Heart right ventricle (tissue), 16 donors: Measurements from ENCODE around the gene PTBP3. TPM values are rescaled to one million over a fixed set of nuclear protein-coding genes. Genes with fewer than 3 reads are reported as not detected.

Source experiments
- ATAC-seq, 8 donors: fragments of 200-7000 bp; cut with Tn5 transposase; one replicate each; pipeline ENCODE4 v1.9.1; 2020; ENCODE audit warnings: mild to moderate bottlenecking in 8 of 8, moderate library complexity in 8 of 8, moderate number of reproducible peaks in 1 of 8
- DNase-seq, 2 donors: peaks; one replicate each; pipeline ENCODE4 v3.0.0-alpha.2; 2020
- H3K27ac ChIP-seq, 10 donors: fragments of 200-600 bp; sonication (generic) in 2 of 10; one replicate each; pipeline versions ENCODE4 v1.5.0 to v1.8.0; 2020 to 2022; ENCODE audit warnings: mild to moderate bottlenecking in 3 of 10
- H3K27me3 ChIP-seq, 7 donors: fragments of 200-600 bp; one replicate each; pipeline ENCODE4 v1.8.0; 2021 to 2022; ENCODE audit warnings: mild to moderate bottlenecking in 2 of 7
- H3K36me3 ChIP-seq, 9 donors: fragments of 200-600 bp; sonication (generic) in 1 of 9; one replicate each; pipeline versions ENCODE4 v1.5.0 to v1.8.0; 2020 to 2022; ENCODE audit warnings: mild to moderate bottlenecking in 2 of 9
- H3K4me1 ChIP-seq, 9 donors: fragments of 200-600 bp; sonication (generic) in 1 of 9; one replicate each; pipeline versions ENCODE4 v1.5.0 to v1.8.0; 2020 to 2022; ENCODE audit warnings: mild to moderate bottlenecking in 4 of 9
- H3K4me3 ChIP-seq, 10 donors: fragments of 200-600 bp; sonication (generic) in 2 of 10; one replicate each; pipeline versions ENCODE4 v1.5.0 to v1.8.0; 2020 to 2022; ENCODE audit warnings: mild to moderate bottlenecking in 7 of 10, moderate library complexity in 2 of 10
- H3K9me3 ChIP-seq, 11 donors: fragments of 200-600 bp in 10 of 11; sonication (generic) in 2 of 11; one replicate each; pipeline versions ENCODE4 v1.5.0 to v1.8.0; 2013 to 2022; ENCODE audit warnings: mild to moderate bottlenecking in 2 of 11, control low read depth in 1 of 11, moderate library complexity in 1 of 11
- CTCF ChIP-seq, 9 donors: fragments of 200-600 bp; sonication (generic) in 2 of 9; IDR thresholded peaks; one replicate each; pipeline versions ENCODE4 v1.5.0 to v1.8.0; 2021 to 2022; ENCODE audit warnings: antibody characterized with exemption in 9 of 9, mild to moderate bottlenecking in 5 of 9, moderate library complexity in 1 of 9
- WGBS, 2 donors: extraction: QIAGEN DNeasy Blood & Tissue Kit; methylation state at CpG; one replicate each; pipeline ENCODE4 v1.1.7; 2013; ENCODE audit warnings: inconsistent platforms in 1 of 2; 5-methylcytosine and 5-hydroxymethylcytosine counted together
- intact Hi-C, 10 donors: fragments of 100-400 bp; cut with DNase I; formaldehyde crosslinking; loops; one replicate each; pipeline versions ENCODE4 v1.11.1 to v1.14.2; 2022
- polyA plus RNA-seq, 2 donors: library from polyadenylated mRNA; stranded (reverse); fragments of 200-250 nt; gene quantifications; one replicate each; pipeline ENCODE4 v1.2.3, GENCODE V29; 2013
- total RNA-seq, 10 donors: library from RNA; stranded (reverse); fragmentation: NEBNext Ultra II Directional in 3 of 10; extraction: Animal tissue kit (Norgen Biotek cat#: 25700) in 3 of 10; gene quantifications; one replicate each; pipeline versions ENCODE4 v1.2.1 to v1.2.4, GENCODE V29; 2021 to 2023
- donor health status: Arrhythmogenic right ventricular cardiomyopathy.
- donor health status: ischemic (EF 13 %, LVEDD 7.1; RV severe dilation, severe dysfunction).
- donor health status: healthy with polysubstance abuse.
- donor health status: DM: no; HTN: yes; CAD: no.
- donor health status: DM: no; HTN: no; CAD: no.
- donor health status: ischemic (EF 25% LVEDD 6.9; RV normal size, moderate dysfunction).
- donor health status: ischemic (EF 25% LVEDD 5.7; RV mildly dilated, moderate dysfunction).
- donor health status: healthy.
- donor health status: DM: yes; HTN: yes; CAD: no.
- donor health status: Ischemic cardiomyopathy.
- donor health status: ischemic (EF 35%, LVEDD 5.7; RV mildly dilated, moderate dysfunction).
- donor health status: nonischemic (EF 11% LVEDD 7.7; RV severe dilation, severe dysfunction).
- donor health status: DM: yes; HTN: yes; CAD: no.
- donor health status: PGD.
- donor health status: ischemic (EF 29% LVEDD 5.4; RV normal size, mild dysfunction).
- donor health status: nonischemic (EF 23%, LVEDD 6.1; RV moderate dilation, normal function).

Gene PTBP3
- total and polyA plus RNA-seq, 12 donors: 3.7 to 35.5 (median 15.7) TPM

DNA sequence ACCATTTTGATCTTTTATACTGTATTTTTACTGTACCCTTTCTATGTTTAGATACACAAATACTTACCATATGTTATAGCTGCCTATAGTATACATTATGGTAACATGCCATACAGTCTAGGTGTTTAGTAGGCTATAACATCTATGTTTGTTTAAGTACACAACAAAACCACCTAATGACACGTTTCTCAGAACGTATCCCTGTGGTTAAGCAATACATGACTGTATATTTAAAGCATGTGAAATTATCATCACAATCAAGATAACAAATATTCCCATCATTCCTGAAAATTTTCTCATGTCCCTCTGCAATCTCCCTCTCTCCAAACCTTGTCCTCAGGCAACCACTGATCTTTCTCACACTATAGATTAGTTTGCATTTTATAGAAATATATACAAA, 91.9 kb downstream of the PTBP3 start:
- no peak for TF ChIP-seq CTCF (IDR thresholded peaks at IDR 0.05)
- ATAC-seq (no peak), DNase-seq (no peak)
- Histone ChIP-seq H3K9me3 (peaks cover 0 to 9% (median 0%) of the 10 kb centered on the region in 11 donors), H3K27ac (no peak overlapping the region), H3K36me3 (peaks cover 0 to 53% (median 0%) of the 10 kb centered on the region in 9 donors), H3K27me3 (no peaks in the 10 kb centered on the region), H3K4me3 (no peak overlapping the region), H3K4me1 (peaks cover 0 to 3% (median 0%) of the 10 kb centered on the region in 9 donors)
- 88 to 92% methylated on average over 2 of the region's 2 CpGs for WGBS, 2 donors
- intact Hi-C loops: loop anchor here in 1 of 10 donors (10.0 kb wide), 1 partner anchor 63 kb away; no protein-coding TSS in a partner anchor

DNA sequence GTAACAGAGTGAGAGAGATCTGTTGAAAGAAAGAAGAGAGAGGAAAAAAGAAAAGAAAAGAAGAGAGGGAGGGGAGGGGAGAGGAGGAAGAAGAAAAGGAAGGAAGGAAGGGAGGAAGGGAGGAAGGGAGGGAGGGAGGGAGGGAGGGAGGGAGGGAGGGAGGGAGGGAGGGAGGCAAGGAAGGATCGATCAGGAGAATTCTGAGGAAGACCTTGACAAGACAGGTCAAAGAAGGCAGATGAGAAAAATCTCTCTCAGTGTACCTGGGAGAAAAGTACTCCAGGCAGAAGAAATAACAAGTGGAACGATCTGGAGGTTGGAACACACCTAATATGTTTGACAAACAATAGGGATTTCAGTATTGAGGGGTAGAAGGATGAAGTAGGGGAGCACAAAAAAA, 93.7 kb downstream of the PTBP3 start:
- intact Hi-C loops: loop anchor here in 1 of 10 donors (10.0 kb wide), 1 partner anchor 65 kb away; no protein-coding TSS in a partner anchor
- H3K9me3 ChIP-seq: peaks cover 0 to 9% (median 0%) of the 10 kb centered on the region in 11 donors
- WGBS, 2 donors: 76 to 83% methylated on average over 2 of the region's 2 CpGs
- ATAC-seq (no peak), DNase-seq (no peak)
- H3K4me3 ChIP-seq: no peak overlapping the region
- peaks cover 0 to 37% (median 0%) of the 10 kb centered on the region in 9 donors for H3K36me3 ChIP-seq
- peaks cover 0 to 11% (median 0%) of the 10 kb centered on the region in 9 donors for H3K4me1 ChIP-seq
- TF ChIP-seq CTCF (IDR thresholded peaks at IDR 0.05): no peak
- H3K27ac ChIP-seq: no peak overlapping the region
- no peaks in the 10 kb centered on the region for H3K27me3 ChIP-seq

GRCh38 chr9:112239284-112239683, 94.1 kb downstream of the PTBP3 start:
- Histone ChIP-seq H3K4me1 (peaks cover 0 to 16% (median 0%) of the 10 kb centered on the region in 9 donors), H3K9me3 (peaks cover 0 to 9% (median 0%) of the 10 kb centered on the region in 11 donors), H3K4me3 (no peak overlapping the region), H3K27me3 (no peaks in the 10 kb centered on the region), H3K27ac (no peak overlapping the region), H3K36me3 (peaks cover 0 to 33% (median 0%) of the 10 kb centered on the region in 9 donors)
- WGBS, 2 donors: 52 to 80% methylated on average over 3 of the region's 3 CpGs
- no peak for TF ChIP-seq CTCF (IDR thresholded peaks at IDR 0.05)
- no peak for DNase-seq
- ATAC-seq: no peak
- intact Hi-C loops: no loop called here

- intact Hi-C loops: no loop called here
These were observed 98.6 kb downstream of the PTBP3 start for GRCh38 chr9:112234779-112235178.

More at GRCh38 chr9:112234779-112235178, 98.6 kb downstream of the PTBP3 start:
- ATAC-seq (no peak), DNase-seq (no peak)
- peaks cover 0 to 9% (median 0%) of the 10 kb centered on the region in 11 donors for H3K9me3 ChIP-seq
- H3K27ac ChIP-seq: no peak overlapping the region
- H3K36me3 ChIP-seq: peaks cover 0 to 37% (median 0%) of the 10 kb centered on the region in 9 donors
- H3K27me3 ChIP-seq: no peaks in the 10 kb centered on the region
- 70 to 80% methylated on average over 4 of the region's 4 CpGs for whole genome bisulfite sequencing, 2 donors
- peaks cover 0 to 29% (median 0%) of the 10 kb centered on the region in 9 donors for H3K4me1 ChIP-seq
- TF ChIP-seq CTCF (IDR thresholded peaks at IDR 0.05): no peak
- H3K4me3 ChIP-seq: no peak overlapping the region
